ENCODE results near the gene TXNRD3. TPM values are rescaled to one million over a fixed set of nuclear protein-coding genes. Genes with fewer than 3 reads are reported as not detected.

The TXNRD3 gene
- polyA plus RNA-seq, 1 of the 3 experiments (the other 2 are of a cell fraction) = 4.7 TPM

DNA sequence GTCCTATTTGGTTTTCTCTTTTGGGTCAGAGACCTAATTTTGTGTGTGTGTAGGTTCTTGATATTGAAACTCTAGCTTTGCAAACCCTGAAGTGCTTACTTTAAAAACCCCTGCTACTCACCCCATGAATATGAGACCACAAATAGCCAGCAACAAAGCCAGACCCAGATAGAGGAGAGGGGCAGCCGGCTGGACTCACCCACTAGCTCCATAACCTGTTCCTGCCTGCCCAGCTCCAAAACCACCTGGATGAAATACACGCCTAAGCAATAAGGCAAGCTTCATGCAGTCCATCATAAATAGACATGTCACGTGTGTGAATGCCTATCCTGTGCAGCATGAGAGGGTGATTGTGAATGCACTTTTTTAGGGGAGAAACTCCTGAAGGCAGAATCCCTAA is 3.7 kb upstream of the TXNRD3 start:
- no peak for TF ChIP-seq EZH2phosphoT487 (IDR thresholded peaks at IDR 0.05; ENCODE audit: borderline replicate concordance, low read depth)
- TF ChIP-seq MEF2A (IDR thresholded peaks at IDR 0.05; ENCODE audit: borderline replicate concordance, low read depth) = no peak
- TF ChIP-seq, protein P1, sequence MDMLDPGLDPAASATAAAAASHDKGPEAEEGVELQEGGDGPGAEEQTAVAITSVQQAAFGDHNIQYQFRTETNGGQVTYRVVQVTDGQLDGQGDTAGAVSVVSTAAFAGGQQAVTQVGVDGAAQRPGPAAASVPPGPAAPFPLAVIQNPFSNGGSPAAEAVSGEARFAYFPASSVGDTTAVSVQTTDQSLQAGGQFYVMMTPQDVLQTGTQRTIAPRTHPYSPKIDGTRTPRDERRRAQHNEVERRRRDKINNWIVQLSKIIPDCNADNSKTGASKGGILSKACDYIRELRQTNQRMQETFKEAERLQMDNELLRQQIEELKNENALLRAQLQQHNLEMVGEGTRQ (IDR thresholded peaks at IDR 0.05; ENCODE audit: borderline replicate concordance, low read depth, low read length) = no peak
- no peak for TF ChIP-seq MXI1 (IDR thresholded peaks at IDR 0.05; ENCODE audit: low read depth, low read length)
- Histone ChIP-seq H3K9me2 (no peaks in the 10 kb centered on the region), H3K79me2 (ENCODE audit: insufficient read depth) (no peaks in the 10 kb centered on the region), H3K4me2 (no peak overlapping the region), H4K20me1 (ENCODE audit: insufficient read depth) (no peaks in the 10 kb centered on the region), H3K27me3 (ENCODE audit: insufficient read depth) (peaks cover 7% of the 10 kb centered on the region; the same call in 1 of the 2 replicates), H2AFZ (ENCODE audit: low read depth) (no peak overlapping the region), H3K27ac (ENCODE audit: low read depth in 2 of 2, low read length in 1 of 2) (no peak overlapping the region), H3K4me3 (ENCODE audit: low read depth in 2 of 2, low read length in 1 of 2) (no peak overlapping the region), H3K36me3 (replicated peaks in 1 of 2; ENCODE audit: control insufficient read depth in 1 of 2, insufficient read depth in 2 of 2, low read length in 1 of 2) (no peaks in the 10 kb centered on the region), H3K9ac (no peak overlapping the region), H3K9me3 (no peaks in the 10 kb centered on the region), H3F3A (replicated peaks; ENCODE audit: insufficient read depth) (no peaks in the 10 kb centered on the region), H3K4me1 (ENCODE audit: control insufficient read depth in 1 of 2, insufficient read depth in 2 of 2, low read depth in 1 of 2, low read length in 1 of 2) (peaks cover 0 to 9% of the 10 kb centered on the region in 2 experiments; a peak in 2 of 4 replicates)
- DNase-seq = no peak
- ChIA-PET POLR2A (no interaction called here), CTCF (interaction anchor here (1.4 to 1.8 kb wide), 2 partner anchors 20 to 44 kb away, joined by 3 to 7 read pairs; no protein-coding TSS in a partner anchor)
- WGBS (ENCODE audit: low lambda C conversion rate) = 72% methylated on average over 3 of the region's 3 CpGs

DNA sequence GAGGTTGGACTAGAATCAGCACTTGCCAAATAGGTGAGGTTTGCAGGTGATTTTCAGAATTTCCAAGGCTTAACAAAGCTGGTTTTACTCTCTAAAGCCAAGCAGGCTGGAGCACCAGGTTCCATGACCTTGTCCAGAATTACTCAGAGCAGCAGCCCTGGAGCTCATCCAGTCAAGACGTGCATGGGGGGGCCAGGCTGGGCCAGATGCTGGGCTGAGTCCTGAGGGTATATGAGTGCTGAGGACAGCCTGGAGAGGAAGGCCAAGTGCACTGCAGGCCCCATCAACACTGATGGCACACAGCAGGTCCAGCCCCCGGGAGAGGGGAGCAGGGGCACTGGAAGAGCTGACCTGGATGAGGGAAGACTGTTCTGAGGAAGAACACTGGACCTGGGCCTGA is 3.0 kb upstream of the TXNRD3 start:
- Histone ChIP-seq H3K9me2 (no peaks in the 10 kb centered on the region), H3K4me1 (ENCODE audit: control insufficient read depth in 1 of 2, insufficient read depth in 2 of 2, low read depth in 1 of 2, low read length in 1 of 2) (peaks cover 0 to 9% of the 10 kb centered on the region in 2 experiments; a peak in 2 of 4 replicates), H3K79me2 (ENCODE audit: insufficient read depth) (no peaks in the 10 kb centered on the region), H3K4me3 (ENCODE audit: low read depth in 2 of 2, low read length in 1 of 2) (no peak overlapping the region), H3K36me3 (replicated peaks in 1 of 2; ENCODE audit: control insufficient read depth in 1 of 2, insufficient read depth in 2 of 2, low read length in 1 of 2) (no peaks in the 10 kb centered on the region), H3K9me3 (no peaks in the 10 kb centered on the region), H3K4me2 (no peak overlapping the region), H4K20me1 (ENCODE audit: insufficient read depth) (no peaks in the 10 kb centered on the region), H3K27ac (ENCODE audit: low read depth in 2 of 2, low read length in 1 of 2) (no peak overlapping the region), H3K9ac (no peak overlapping the region), H3K27me3 (ENCODE audit: insufficient read depth) (peaks cover 7% of the 10 kb centered on the region; the same call in 1 of the 2 replicates), H2AFZ (ENCODE audit: low read depth) (no peak overlapping the region), H3F3A (replicated peaks; ENCODE audit: insufficient read depth) (no peaks in the 10 kb centered on the region)
- no peak for TF ChIP-seq RAD21 (IDR thresholded peaks at IDR 0.05; ENCODE audit: low read length)
- TF ChIP-seq, protein P2, sequence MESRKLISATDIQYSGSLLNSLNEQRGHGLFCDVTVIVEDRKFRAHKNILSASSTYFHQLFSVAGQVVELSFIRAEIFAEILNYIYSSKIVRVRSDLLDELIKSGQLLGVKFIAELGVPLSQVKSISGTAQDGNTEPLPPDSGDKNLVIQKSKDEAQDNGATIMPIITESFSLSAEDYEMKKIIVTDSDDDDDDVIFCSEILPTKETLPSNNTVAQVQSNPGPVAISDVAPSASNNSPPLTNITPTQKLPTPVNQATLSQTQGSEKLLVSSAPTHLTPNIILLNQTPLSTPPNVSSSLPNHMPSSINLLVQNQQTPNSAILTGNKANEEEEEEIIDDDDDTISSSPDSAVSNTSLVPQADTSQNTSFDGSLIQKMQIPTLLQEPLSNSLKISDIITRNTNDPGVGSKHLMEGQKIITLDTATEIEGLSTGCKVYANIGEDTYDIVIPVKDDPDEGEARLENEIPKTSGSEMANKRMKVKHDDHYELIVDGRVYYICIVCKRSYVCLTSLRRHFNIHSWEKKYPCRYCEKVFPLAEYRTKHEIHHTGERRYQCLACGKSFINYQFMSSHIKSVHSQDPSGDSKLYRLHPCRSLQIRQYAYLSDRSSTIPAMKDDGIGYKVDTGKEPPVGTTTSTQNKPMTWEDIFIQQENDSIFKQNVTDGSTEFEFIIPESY (IDR thresholded peaks at IDR 0.05; ENCODE audit: borderline replicate concordance, low read depth) = no peak
- no peak for TF ChIP-seq MXI1 (IDR thresholded peaks at IDR 0.05; ENCODE audit: low read depth, low read length)
- TF ChIP-seq RCOR1 (IDR thresholded peaks at IDR 0.05; ENCODE audit: low read length) = no peak
- TF ChIP-seq, protein P3, sequence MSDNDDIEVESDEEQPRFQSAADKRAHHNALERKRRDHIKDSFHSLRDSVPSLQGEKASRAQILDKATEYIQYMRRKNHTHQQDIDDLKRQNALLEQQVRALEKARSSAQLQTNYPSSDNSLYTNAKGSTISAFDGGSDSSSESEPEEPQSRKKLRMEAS (IDR thresholded peaks at IDR 0.05; ENCODE audit: low read depth) = no peak
- TF ChIP-seq MEF2A (IDR thresholded peaks at IDR 0.05; ENCODE audit: borderline replicate concordance, low read depth) = no peak
- no peak for TF ChIP-seq TEAD4 (IDR thresholded peaks at IDR 0.05; ENCODE audit: borderline replicate concordance, insufficient read depth)
- TF ChIP-seq, protein P4, sequence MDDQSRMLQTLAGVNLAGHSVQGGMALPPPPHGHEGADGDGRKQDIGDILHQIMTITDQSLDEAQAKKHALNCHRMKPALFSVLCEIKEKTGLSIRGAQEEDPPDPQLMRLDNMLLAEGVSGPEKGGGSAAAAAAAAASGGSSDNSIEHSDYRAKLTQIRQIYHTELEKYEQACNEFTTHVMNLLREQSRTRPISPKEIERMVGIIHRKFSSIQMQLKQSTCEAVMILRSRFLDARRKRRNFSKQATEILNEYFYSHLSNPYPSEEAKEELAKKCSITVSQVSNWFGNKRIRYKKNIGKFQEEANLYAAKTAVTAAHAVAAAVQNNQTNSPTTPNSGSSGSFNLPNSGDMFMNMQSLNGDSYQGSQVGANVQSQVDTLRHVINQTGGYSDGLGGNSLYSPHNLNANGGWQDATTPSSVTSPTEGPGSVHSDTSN (IDR thresholded peaks at IDR 0.05) = no peak
- TF ChIP-seq SIN3A (IDR thresholded peaks at IDR 0.05; ENCODE audit: borderline replicate concordance, low read depth, low read length) = no peak
- TF ChIP-seq GABPA (IDR thresholded peaks at IDR 0.05; ENCODE audit: low read depth) = no peak
- TF ChIP-seq YY1 (IDR thresholded peaks at IDR 0.05; ENCODE audit: low read depth) = no peak
- TF ChIP-seq, protein P1 (IDR thresholded peaks at IDR 0.05; ENCODE audit: borderline replicate concordance, low read depth, low read length) = no peak
- no peak for TF ChIP-seq NFIC (IDR thresholded peaks at IDR 0.05; ENCODE audit: borderline replicate concordance)
- TF ChIP-seq EP300 (IDR thresholded peaks at IDR 0.05; ENCODE audit: borderline replicate concordance in 1 of 2, low read depth in 1 of 2, low read length in 1 of 2) = no peak
- no peak for TF ChIP-seq RXRA (IDR thresholded peaks at IDR 0.05; ENCODE audit: borderline replicate concordance, low read depth)
- TF ChIP-seq SMC3 (IDR thresholded peaks at IDR 0.05; ENCODE audit: low read depth, low read length) = no peak
- TF ChIP-seq ELF1 (IDR thresholded peaks at IDR 0.05) = no peak
- no peak for TF ChIP-seq RFX5 (IDR thresholded peaks at IDR 0.05; ENCODE audit: low read length)
- TF ChIP-seq, protein P5, sequence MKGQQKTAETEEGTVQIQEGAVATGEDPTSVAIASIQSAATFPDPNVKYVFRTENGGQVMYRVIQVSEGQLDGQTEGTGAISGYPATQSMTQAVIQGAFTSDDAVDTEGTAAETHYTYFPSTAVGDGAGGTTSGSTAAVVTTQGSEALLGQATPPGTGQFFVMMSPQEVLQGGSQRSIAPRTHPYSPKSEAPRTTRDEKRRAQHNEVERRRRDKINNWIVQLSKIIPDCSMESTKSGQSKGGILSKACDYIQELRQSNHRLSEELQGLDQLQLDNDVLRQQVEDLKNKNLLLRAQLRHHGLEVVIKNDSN (IDR thresholded peaks at IDR 0.05; ENCODE audit: borderline replicate concordance, low read depth) = no peak
- POLR2A ChIA-PET = no interaction called here
- no peak for DNase-seq
- CTCF ChIA-PET = interaction anchor here (1.4 to 1.8 kb wide), 2 partner anchors 21 to 43 kb away, joined by 3 to 7 read pairs; no protein-coding TSS in a partner anchor
- WGBS (ENCODE audit: low lambda C conversion rate) = 14% methylated on average over 1 of the region's 2 CpGs
